Measurements from ENCODE around the gene PEX14. TPM values are rescaled to one million over a fixed set of nuclear protein-coding genes. Genes with fewer than 3 reads are reported as not detected.

PEX14 gene
- total and polyA plus RNA-seq, 10 of the 15 experiments (the other 5 are each of a cell fraction or from before 2014, with no cell fraction given): 1.4 to 23.2 (median 12.0) TPM

GRCh38 chr1:10610901-10611600 lies 136.3 kb downstream of the PEX14 start:
- DNase-seq (ENCODE audit: low read depth, low spot score) (no peak), ATAC-seq (no peak), FAIRE-seq (no peak)
- Histone ChIP-seq H3K36me3 (ENCODE audit: control insufficient read depth in 2 of 2, insufficient read depth in 2 of 2, low read length in 1 of 2) (peaks cover 2 to 5% of the 10 kb centered on the region in 2 experiments; a peak in 1 of 4 replicates), H3K4me3 (no peak overlapping the region), H3K4me1 (ENCODE audit: control insufficient read depth, insufficient read depth, low read length) (no peaks in the 10 kb centered on the region), H3K9ac (ENCODE audit: control insufficient read depth, insufficient read depth, low read length) (no peak overlapping the region), H4K20me1 (ENCODE audit: control insufficient read depth, insufficient read depth) (no peaks in the 10 kb centered on the region), H2AFZ (ENCODE audit: control insufficient read depth, low read depth, low read length) (no peak overlapping the region), H3K4me2 (ENCODE audit: control insufficient read depth, insufficient read depth) (no peak overlapping the region), H3K27ac (ENCODE audit: control insufficient read depth, insufficient read depth) (no peak overlapping the region), H3K79me2 (ENCODE audit: control insufficient read depth, insufficient read depth, low read length) (no peaks in the 10 kb centered on the region), H3K27me3 (replicated peaks in 1 of 2; ENCODE audit: control insufficient read depth in 2 of 2, insufficient read depth in 2 of 2, low read length in 1 of 2) (no peaks in the 10 kb centered on the region), H3K9me3 (replicated peaks; ENCODE audit: control insufficient read depth, insufficient read depth, low read length) (no peaks in the 10 kb centered on the region)
- no TSS peak for BruUV-seq (replicated peaks)
- intact Hi-C loops (cut with micrococcal nuclease; ENCODE audit: unreplicated experiment) (no loop called here), in situ Hi-C loops (cut with MboI) (no loop called here)
- ChIA-PET POLR2A (interaction anchor here (0.7 kb wide), 1 partner anchor 28 kb away, joined by 4 read pairs; no protein-coding TSS in a partner anchor), CTCF (no interaction called here), RAD21 (ENCODE audit: unreplicated experiment) (no interaction called here), SMC1A (ENCODE audit: uncharacterized antibody, unreplicated experiment) (interaction anchor here (0.7 to 1.5 kb wide), 2 partner anchors 15 to 97 kb away, joined by 3 to 4 read pairs; no protein-coding TSS in a partner anchor)
- 89% methylated on average over 6 of the region's 6 CpGs for WGBS (ENCODE audit: insufficient coverage, insufficient replicate concordance, low lambda C conversion rate, missing lambda C conversion rate)
- TF ChIP-seq PML (IDR thresholded peaks at IDR 0.05; ENCODE audit: low read length): no peak
- TF ChIP-seq ATF3 (IDR thresholded peaks at IDR 0.05; ENCODE audit: borderline replicate concordance, extremely low read depth, low read depth, low read length): no peak
- TF ChIP-seq EED (IDR thresholded peaks at IDR 0.05; ENCODE audit: low read depth): no peak
- no peak for TF ChIP-seq RUNX3 (IDR thresholded peaks at IDR 0.05; ENCODE audit: low read length)
- no peak for TF ChIP-seq SMAD5 (IDR thresholded peaks at IDR 0.05; ENCODE audit: low read depth)
- TF ChIP-seq ZBTB11 (CRISPR knock-in tag; IDR thresholded peaks at IDR 0.05): no peak
- TF ChIP-seq RAD51 (IDR thresholded peaks at IDR 0.05): no peak
- TF ChIP-seq ZBED1 (IDR thresholded peaks at IDR 0.05; ENCODE audit: borderline replicate concordance): no peak
- no peak for TF ChIP-seq IRF4 (IDR thresholded peaks at IDR 0.05; ENCODE audit: low read depth, low read length)
- no peak for TF ChIP-seq HDGF (IDR thresholded peaks at IDR 0.05)
- TF ChIP-seq IKZF2 (IDR thresholded peaks at IDR 0.05): no peak
- TF ChIP-seq WRNIP1 (IDR thresholded peaks at IDR 0.05; ENCODE audit: borderline replicate concordance, low read depth, low read length): no peak
- TF ChIP-seq PAX8 (IDR thresholded peaks at IDR 0.05): no peak
- TF ChIP-seq ESRRA (IDR thresholded peaks at IDR 0.05; ENCODE audit: low read length): no peak
- no peak for TF ChIP-seq ZNF592 (IDR thresholded peaks at IDR 0.05)
- TF ChIP-seq TAF1 (IDR thresholded peaks at IDR 0.05; ENCODE audit: borderline replicate concordance, low read depth, low read length): no peak
- no peak for TF ChIP-seq BRCA1 (IDR thresholded peaks at IDR 0.05; ENCODE audit: low read depth, low read length)
